Esophagus muscularis mucosa (tissue), 3 donors: Measurements from ENCODE around the gene CSTF2T.

Experiments
- CTCF ChIP-seq, 3 experiments: fragments of 200-600 bp in 2 of 3; fragments of 450-650 bp in 1 of 3; sonication (generic) in 2 of 3; IDR thresholded peaks; one replicate each; pipeline ENCODE4 v1.5.1; 2017 to 2019; ENCODE audit warnings: antibody characterized with exemption in 3 of 3, mild to moderate bottlenecking in 2 of 3, moderate library complexity in 1 of 3
- POLR2A ChIP-seq: fragments of 450-650 bp; IDR thresholded peaks from one replicate; pipeline ENCODE4 v1.6.1; 2017; ENCODE audit warnings: antibody characterized with exemption, moderate library complexity, mild to moderate bottlenecking, low read depth

DNA sequence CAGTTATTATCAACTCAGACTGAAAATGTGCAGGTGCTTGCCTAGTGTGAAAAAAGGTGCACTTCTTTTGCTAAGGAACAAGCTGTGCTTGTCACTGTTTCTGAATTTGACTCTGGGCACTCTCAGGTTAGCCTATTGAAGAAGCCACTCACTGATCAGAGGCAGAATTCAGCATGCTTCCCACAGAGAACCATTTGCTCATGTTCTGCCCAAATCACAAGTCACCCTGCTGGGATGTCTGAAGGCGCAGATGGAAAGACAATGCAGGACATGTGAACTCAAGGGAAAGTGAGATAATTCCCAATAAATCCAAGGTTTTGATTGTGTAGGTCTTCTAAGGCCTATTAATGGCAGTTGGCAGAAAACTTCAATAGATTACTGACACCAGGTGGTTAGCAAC lies 47.8 kb upstream of the CSTF2T start:
- TF ChIP-seq CTCF (IDR thresholded peaks at IDR 0.05): no peak
- no peak for TF ChIP-seq POLR2A
